ENCODE data around the gene SLX9. TPM values are rescaled to one million over a fixed set of nuclear protein-coding genes. Genes with fewer than 3 reads are reported as not detected.

The SLX9 gene
- total RNA-seq, 1 donor from 2014 or later = 33.1 TPM

DNA sequence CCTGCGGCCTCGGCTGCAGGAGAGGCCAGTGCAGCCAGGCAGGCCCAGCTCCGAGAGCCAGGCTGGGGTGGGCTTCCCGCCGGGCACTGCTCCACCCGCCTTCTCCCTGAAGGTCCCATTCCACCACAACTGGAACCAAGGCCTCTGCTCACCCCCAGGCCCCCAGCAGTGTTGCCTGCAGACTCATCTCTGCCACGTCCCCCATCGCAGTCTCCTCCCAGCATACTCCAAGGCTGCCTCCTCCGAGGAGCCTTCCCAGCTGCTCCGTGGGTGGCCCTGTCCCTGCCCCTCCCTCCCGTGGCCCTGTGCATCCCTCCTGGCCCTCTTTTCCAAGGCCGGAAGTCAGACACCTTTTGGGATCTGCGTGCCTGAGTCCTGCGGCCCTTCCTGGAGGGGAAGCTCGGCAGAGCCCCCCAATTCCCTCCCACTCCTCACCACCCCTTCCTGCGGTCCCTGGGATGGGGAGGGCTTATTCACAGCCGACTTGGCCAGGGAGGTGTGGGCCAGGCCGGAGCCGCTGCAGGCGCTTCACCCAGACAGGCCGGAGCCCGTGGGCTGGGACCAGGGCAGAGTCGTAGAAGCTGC lies 47.6 kb downstream of the SLX9 start:
- TF ChIP-seq, protein P1, sequence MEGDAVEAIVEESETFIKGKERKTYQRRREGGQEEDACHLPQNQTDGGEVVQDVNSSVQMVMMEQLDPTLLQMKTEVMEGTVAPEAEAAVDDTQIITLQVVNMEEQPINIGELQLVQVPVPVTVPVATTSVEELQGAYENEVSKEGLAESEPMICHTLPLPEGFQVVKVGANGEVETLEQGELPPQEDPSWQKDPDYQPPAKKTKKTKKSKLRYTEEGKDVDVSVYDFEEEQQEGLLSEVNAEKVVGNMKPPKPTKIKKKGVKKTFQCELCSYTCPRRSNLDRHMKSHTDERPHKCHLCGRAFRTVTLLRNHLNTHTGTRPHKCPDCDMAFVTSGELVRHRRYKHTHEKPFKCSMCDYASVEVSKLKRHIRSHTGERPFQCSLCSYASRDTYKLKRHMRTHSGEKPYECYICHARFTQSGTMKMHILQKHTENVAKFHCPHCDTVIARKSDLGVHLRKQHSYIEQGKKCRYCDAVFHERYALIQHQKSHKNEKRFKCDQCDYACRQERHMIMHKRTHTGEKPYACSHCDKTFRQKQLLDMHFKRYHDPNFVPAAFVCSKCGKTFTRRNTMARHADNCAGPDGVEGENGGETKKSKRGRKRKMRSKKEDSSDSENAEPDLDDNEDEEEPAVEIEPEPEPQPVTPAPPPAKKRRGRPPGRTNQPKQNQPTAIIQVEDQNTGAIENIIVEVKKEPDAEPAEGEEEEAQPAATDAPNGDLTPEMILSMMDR (IDR thresholded peaks at IDR 0.05; ENCODE audit: unreplicated experiment) = no peak
- no peak for DNase-seq (ENCODE audit: low spot score, unreplicated experiment)
- Mint-ChIP-seq H3K27me3 (peaks cover 4% of the 10 kb centered on the region), H3K36me3 (ENCODE audit: insufficient read depth) (no peaks in the 10 kb centered on the region), H3K4me1 (ENCODE audit: low read depth) (peaks cover 4% of the 10 kb centered on the region), H3K9me3 (ENCODE audit: low read depth) (no peaks in the 10 kb centered on the region), H3K27ac (no peak overlapping the region), H3K4me3 (ENCODE audit: low read depth) (no peak overlapping the region)

DNA sequence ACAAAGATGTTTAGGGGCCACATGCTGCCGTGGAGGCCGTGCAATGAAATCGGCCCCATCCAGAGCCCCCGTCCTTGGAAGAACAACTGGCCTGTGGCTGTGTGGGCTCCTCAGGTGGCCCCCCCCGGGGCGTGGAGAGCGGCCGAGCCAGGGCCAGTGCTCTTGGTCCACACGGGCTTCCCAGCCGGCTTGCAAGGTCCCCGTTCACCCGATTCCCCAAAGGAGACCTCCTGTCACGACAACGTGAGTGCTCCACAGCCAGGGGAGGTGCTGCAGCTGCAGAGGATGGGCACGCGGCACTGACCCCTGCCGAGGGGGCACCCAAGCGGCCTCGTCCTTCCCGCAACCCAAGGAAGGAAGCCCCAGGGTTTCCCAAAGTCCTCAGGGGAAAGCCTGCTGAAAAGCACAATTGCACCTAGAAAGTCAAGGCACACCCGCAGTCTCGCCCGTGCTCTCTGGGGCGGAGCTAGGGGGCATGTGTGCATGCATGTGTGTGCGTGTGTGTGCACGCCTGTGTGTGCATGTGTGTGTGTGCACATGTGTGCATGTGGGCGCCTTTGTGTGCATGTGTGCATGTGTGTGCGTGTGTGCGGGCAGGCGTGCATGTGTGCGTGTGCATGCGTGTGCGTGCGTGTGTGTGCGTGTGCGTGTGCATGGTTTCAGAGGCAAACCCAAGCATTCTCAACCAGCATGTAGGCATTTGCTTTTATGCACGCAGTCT lies 48.2 kb downstream of the SLX9 start:
- Mint-ChIP-seq H3K4me3 (ENCODE audit: low read depth) (no peak overlapping the region), H3K27ac (no peak overlapping the region), H3K27me3 (peaks cover 4% of the 10 kb centered on the region), H3K4me1 (ENCODE audit: low read depth) (peaks cover 4% of the 10 kb centered on the region), H3K9me3 (ENCODE audit: low read depth) (no peaks in the 10 kb centered on the region), H3K36me3 (ENCODE audit: insufficient read depth) (no peaks in the 10 kb centered on the region)
- TF ChIP-seq, protein P1 (IDR thresholded peaks at IDR 0.05; ENCODE audit: unreplicated experiment) = no peak
- no peak for DNase-seq (ENCODE audit: low spot score, unreplicated experiment)

- Mint-ChIP-seq H3K4me1 (ENCODE audit: low read depth) (peaks cover 2% of the 10 kb centered on the region), H3K27ac (no peak overlapping the region), H3K4me3 (ENCODE audit: low read depth) (no peak overlapping the region), H3K27me3 (peaks cover 4% of the 10 kb centered on the region), H3K36me3 (ENCODE audit: insufficient read depth) (no peaks in the 10 kb centered on the region), H3K9me3 (ENCODE audit: low read depth) (no peaks in the 10 kb centered on the region)
- DNase-seq (ENCODE audit: low spot score, unreplicated experiment) = no peak
- TF ChIP-seq, protein P1 (IDR thresholded peaks at IDR 0.05; ENCODE audit: unreplicated experiment) = no peak
These were observed 49.0 kb downstream of the SLX9 start for GRCh38 chr21:44988607-44989536.

- Mint-ChIP-seq H3K4me3 (ENCODE audit: low read depth) (no peak overlapping the region), H3K4me1 (ENCODE audit: low read depth) (peaks cover 2% of the 10 kb centered on the region), H3K9me3 (ENCODE audit: low read depth) (no peaks in the 10 kb centered on the region), H3K36me3 (ENCODE audit: insufficient read depth) (no peaks in the 10 kb centered on the region), H3K27me3 (peaks cover 4% of the 10 kb centered on the region), H3K27ac (no peak overlapping the region)
- TF ChIP-seq, protein P1 (IDR thresholded peaks at IDR 0.05; ENCODE audit: unreplicated experiment) = no peak
- DNase-seq (ENCODE audit: low spot score, unreplicated experiment) = no peak
These were observed 49.7 kb downstream of the SLX9 start for GRCh38 chr21:44989537-44989886.
